ENCODE measurements around the gene CENPL.
"Not testable (repeated sequence)": the region's sequence is repeated elsewhere in the genome, so short reads cannot be mapped to it uniquely, and the experiment has no call there.

CENPL gene

GRCh38 chr1:173856014-173856413 lies 31.3 kb upstream of the CENPL start:
- Histone ChIP-seq H3K27ac (ENCODE audit: low read depth, low read length) (no peak overlapping the region), H3K9ac (ENCODE audit: low read depth, low read length) (no peak overlapping the region), H3K4me1 (ENCODE audit: control insufficient read depth, insufficient read depth, low read length) (peaks cover 12% of the 10 kb centered on the region), H3K27me3 (ENCODE audit: control insufficient read depth, insufficient read depth, low read length) (no peaks in the 10 kb centered on the region), H3K4me3 (ENCODE audit: low read depth, low read length) (no peak overlapping the region), H3K9me3 (ENCODE audit: control insufficient read depth, insufficient read depth, low read length) (no peaks in the 10 kb centered on the region), H3K36me3 (ENCODE audit: control insufficient read depth, insufficient read depth, low read length) (peaks cover 72% of the 10 kb centered on the region)

GRCh38 chr1:173853074-173853473 lies 28.4 kb upstream of the CENPL start:
- Histone ChIP-seq H3K4me3 (ENCODE audit: low read depth, low read length) (no peak overlapping the region), H3K9me3 (ENCODE audit: control insufficient read depth, insufficient read depth, low read length) (no peaks in the 10 kb centered on the region), H3K27ac (ENCODE audit: low read depth, low read length) (peak overlapping the region; percentile 90), H3K27me3 (ENCODE audit: control insufficient read depth, insufficient read depth, low read length) (no peaks in the 10 kb centered on the region), H3K4me1 (ENCODE audit: control insufficient read depth, insufficient read depth, low read length) (peaks cover 12% of the 10 kb centered on the region), H3K9ac (ENCODE audit: low read depth, low read length) (no peak overlapping the region), H3K36me3 (ENCODE audit: control insufficient read depth, insufficient read depth, low read length) (peaks cover 73% of the 10 kb centered on the region)

GRCh38 chr1:173852105-173852504 lies 27.4 kb upstream of the CENPL start:
- Histone ChIP-seq H3K27me3 (ENCODE audit: control insufficient read depth, insufficient read depth, low read length) (no peaks in the 10 kb centered on the region), H3K36me3 (ENCODE audit: control insufficient read depth, insufficient read depth, low read length) (peaks cover 69% of the 10 kb centered on the region), H3K9ac (ENCODE audit: low read depth, low read length) (no peak overlapping the region), H3K4me3 (ENCODE audit: low read depth, low read length) (no peak overlapping the region), H3K27ac (ENCODE audit: low read depth, low read length) (peak overlapping the region; percentile 27), H3K9me3 (ENCODE audit: control insufficient read depth, insufficient read depth, low read length) (no peaks in the 10 kb centered on the region), H3K4me1 (ENCODE audit: control insufficient read depth, insufficient read depth, low read length) (peaks cover 12% of the 10 kb centered on the region)

GRCh38 chr1:173832748-173833147 lies 8.1 kb upstream of the CENPL start:
- H3K4me1 ChIP-seq (ENCODE audit: control insufficient read depth, insufficient read depth, low read length): no peaks in the 10 kb centered on the region
- no peak overlapping the region for H3K4me3 ChIP-seq (ENCODE audit: low read depth, low read length)
- peaks cover 77% of the 10 kb centered on the region for H3K36me3 ChIP-seq (ENCODE audit: control insufficient read depth, insufficient read depth, low read length)
- no peak overlapping the region for H3K27ac ChIP-seq (ENCODE audit: low read depth, low read length)
- no peaks in the 10 kb centered on the region for H3K27me3 ChIP-seq (ENCODE audit: control insufficient read depth, insufficient read depth, low read length)
- no peak overlapping the region for H3K9ac ChIP-seq (ENCODE audit: low read depth, low read length)
- no peaks in the 10 kb centered on the region for H3K9me3 ChIP-seq (ENCODE audit: control insufficient read depth, insufficient read depth, low read length)

- Histone ChIP-seq H3K36me3 (ENCODE audit: control insufficient read depth, insufficient read depth, low read length) (peaks cover 39% of the 10 kb centered on the region), H3K9ac (ENCODE audit: low read depth, low read length) (no peak overlapping the region), H3K4me3 (ENCODE audit: low read depth, low read length) (no peak overlapping the region), H3K9me3 (ENCODE audit: control insufficient read depth, insufficient read depth, low read length) (no peaks in the 10 kb centered on the region), H3K27ac (ENCODE audit: low read depth, low read length) (no peak overlapping the region), H3K4me1 (ENCODE audit: control insufficient read depth, insufficient read depth, low read length) (peaks cover 4% of the 10 kb centered on the region; the same call in 1 of the 2 replicates), H3K27me3 (ENCODE audit: control insufficient read depth, insufficient read depth, low read length) (no peaks in the 10 kb centered on the region)
Observed at GRCh38 chr1:173827611-173828010, 2.9 kb upstream of the CENPL start.

- Histone ChIP-seq H3K27ac (ENCODE audit: low read depth, low read length) (peak overlapping the region; percentile 100), H3K4me1 (ENCODE audit: control insufficient read depth, insufficient read depth, low read length) (peaks cover 4% of the 10 kb centered on the region; the same call in 1 of the 2 replicates), H3K9ac (ENCODE audit: low read depth, low read length) (peak overlapping the region; percentile 98), H3K27me3 (ENCODE audit: control insufficient read depth, insufficient read depth, low read length) (no peaks in the 10 kb centered on the region), H3K4me3 (ENCODE audit: low read depth, low read length) (peak overlapping the region; percentile 97), H3K36me3 (ENCODE audit: control insufficient read depth, insufficient read depth, low read length) (peaks cover 29% of the 10 kb centered on the region), H3K9me3 (ENCODE audit: control insufficient read depth, insufficient read depth, low read length) (no peaks in the 10 kb centered on the region)
Observed at GRCh38 chr1:173823781-173824314, 835 bp downstream of the CENPL start.

GRCh38 chr1:173821680-173822079 lies 3.0 kb downstream of the CENPL start:
- no peak overlapping the region for H3K9ac ChIP-seq (ENCODE audit: low read depth, low read length)
- H3K4me3 ChIP-seq (ENCODE audit: low read depth, low read length): no peak overlapping the region
- peaks cover 24% of the 10 kb centered on the region for H3K36me3 ChIP-seq (ENCODE audit: control insufficient read depth, insufficient read depth, low read length)
- H3K9me3 ChIP-seq (ENCODE audit: control insufficient read depth, insufficient read depth, low read length): no peaks in the 10 kb centered on the region
- peaks cover 4% of the 10 kb centered on the region; the same call in 1 of the 2 replicates for H3K4me1 ChIP-seq (ENCODE audit: control insufficient read depth, insufficient read depth, low read length)
- no peaks in the 10 kb centered on the region for H3K27me3 ChIP-seq (ENCODE audit: control insufficient read depth, insufficient read depth, low read length)
- H3K27ac ChIP-seq (ENCODE audit: low read depth, low read length): no peak overlapping the region

- Histone ChIP-seq H3K36me3 (ENCODE audit: control insufficient read depth, insufficient read depth, low read length) (peaks cover 24% of the 10 kb centered on the region), H3K4me3 (ENCODE audit: low read depth, low read length) (no peak overlapping the region), H3K9me3 (ENCODE audit: control insufficient read depth, insufficient read depth, low read length) (no peaks in the 10 kb centered on the region), H3K27ac (ENCODE audit: low read depth, low read length) (no peak overlapping the region), H3K4me1 (ENCODE audit: control insufficient read depth, insufficient read depth, low read length) (peaks cover 4% of the 10 kb centered on the region; the same call in 1 of the 2 replicates), H3K27me3 (ENCODE audit: control insufficient read depth, insufficient read depth, low read length) (no peaks in the 10 kb centered on the region), H3K9ac (ENCODE audit: low read depth, low read length) (no peak overlapping the region)
Observed at GRCh38 chr1:173818459-173818858, 6.2 kb downstream of the CENPL start.

GRCh38 chr1:173813654-173814053 lies 11.0 kb downstream of the CENPL start:
- not testable (repeated sequence) for H3K4me1 ChIP-seq (ENCODE audit: control insufficient read depth, insufficient read depth, low read length); H3K9me3 ChIP-seq (ENCODE audit: control insufficient read depth, insufficient read depth, low read length); H3K27me3 ChIP-seq (ENCODE audit: control insufficient read depth, insufficient read depth, low read length); H3K9ac ChIP-seq (ENCODE audit: low read depth, low read length); H3K27ac ChIP-seq (ENCODE audit: low read depth, low read length); H3K4me3 ChIP-seq (ENCODE audit: low read depth, low read length)
- H3K36me3 ChIP-seq (ENCODE audit: control insufficient read depth, insufficient read depth, low read length): peaks cover 21% of the 10 kb centered on the region

- H3K9me3 ChIP-seq (ENCODE audit: control insufficient read depth, insufficient read depth, low read length): no peaks in the 10 kb centered on the region
- no peak overlapping the region for H3K9ac ChIP-seq (ENCODE audit: low read depth, low read length)
- peaks cover 77% of the 10 kb centered on the region for H3K36me3 ChIP-seq (ENCODE audit: control insufficient read depth, insufficient read depth, low read length)
- H3K4me3 ChIP-seq (ENCODE audit: low read depth, low read length): no peak overlapping the region
- no peak overlapping the region for H3K27ac ChIP-seq (ENCODE audit: low read depth, low read length)
- H3K27me3 ChIP-seq (ENCODE audit: control insufficient read depth, insufficient read depth, low read length): no peaks in the 10 kb centered on the region
- no peaks in the 10 kb centered on the region for H3K4me1 ChIP-seq (ENCODE audit: control insufficient read depth, insufficient read depth, low read length)
Observed at GRCh38 chr1:173802961-173803360, 21.7 kb downstream of the CENPL start.

GRCh38 chr1:173799995-173800394 lies 24.7 kb downstream of the CENPL start:
- H3K9ac ChIP-seq (ENCODE audit: low read depth, low read length); H3K4me1 ChIP-seq (ENCODE audit: control insufficient read depth, insufficient read depth, low read length); H3K9me3 ChIP-seq (ENCODE audit: control insufficient read depth, insufficient read depth, low read length); H3K4me3 ChIP-seq (ENCODE audit: low read depth, low read length); H3K27me3 ChIP-seq (ENCODE audit: control insufficient read depth, insufficient read depth, low read length); H3K27ac ChIP-seq (ENCODE audit: low read depth, low read length): not testable (repeated sequence)
- H3K36me3 ChIP-seq (ENCODE audit: control insufficient read depth, insufficient read depth, low read length): peaks cover 54% of the 10 kb centered on the region

Data from HUES48 (cell line).